B cell (primary cell): ENCODE data around the gene ATAD2B.

Source experiments
- CTCF ChIP-seq: fragments of 200-600 bp; IDR thresholded peaks from one replicate; pipeline ENCODE4 v1.8.0; 2022; ENCODE audit warnings: antibody characterized with exemption, mild to moderate bottlenecking
- EZH2 ChIP-seq: IDR thresholded peaks from 2 replicates; pipeline ENCODE4 v1.6.1; 2012; ENCODE audit warnings: borderline replicate concordance, low read depth, mild to moderate bottlenecking, moderate library complexity, low read length; ENCODE audit not compliant: insufficient read depth, poor library complexity, severe bottlenecking

DNA sequence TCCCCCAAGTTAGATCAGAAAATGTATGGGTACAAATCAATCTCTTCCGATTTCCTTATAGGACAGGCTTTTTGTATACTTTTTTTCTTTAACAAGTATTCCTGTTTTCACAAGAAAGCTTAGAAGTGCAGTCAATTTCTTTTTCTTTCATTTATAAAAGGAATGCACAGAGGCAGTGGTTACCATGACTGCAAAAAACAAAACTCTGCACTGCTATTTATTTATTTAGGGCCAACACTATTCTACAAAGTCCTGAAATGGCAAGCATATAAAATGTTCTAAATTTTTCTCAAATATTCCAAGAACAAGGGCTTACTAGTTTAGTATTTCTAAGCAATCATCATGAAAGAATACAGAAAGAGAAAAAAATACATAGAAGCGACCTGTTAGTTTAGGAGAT, 22.2 kb downstream of the ATAD2B start:
- TF ChIP-seq CTCF = no peak
- no peak for TF ChIP-seq EZH2
